NCI-H748 (cell line): ENCODE measurements around the gene USP8.
"Not testable (repeated sequence)": the region's sequence is repeated elsewhere in the genome, so short reads cannot be mapped to it uniquely, and the experiment has no call there.

Experiments
- DNase-seq: peaks from one replicate; lab custom pipeline; 2025; ENCODE audit not compliant: unreplicated experiment; lab: John Stamatoyannopoulos, UW

Gene USP8

DNA sequence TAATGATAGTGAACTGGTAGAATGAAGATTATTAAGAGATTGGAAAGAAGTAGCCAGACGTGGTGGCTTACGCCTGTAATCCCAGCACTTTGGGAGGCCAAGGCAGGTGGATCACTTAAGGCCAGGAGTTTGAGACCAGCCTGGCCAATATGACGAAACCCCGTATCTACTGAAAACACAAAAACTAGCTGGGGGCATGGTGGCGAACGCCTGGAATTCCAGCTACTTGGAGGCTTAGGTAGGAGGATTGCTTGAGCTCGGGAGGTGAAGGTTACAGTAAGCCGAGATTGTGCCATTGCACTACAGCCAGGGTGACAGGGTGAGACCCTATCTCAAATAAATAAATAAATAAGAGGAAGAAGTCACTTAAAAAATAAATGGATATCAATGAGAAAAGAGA, 14.0 kb downstream of the USP8 start:
- no peak for DNase-seq

DNA sequence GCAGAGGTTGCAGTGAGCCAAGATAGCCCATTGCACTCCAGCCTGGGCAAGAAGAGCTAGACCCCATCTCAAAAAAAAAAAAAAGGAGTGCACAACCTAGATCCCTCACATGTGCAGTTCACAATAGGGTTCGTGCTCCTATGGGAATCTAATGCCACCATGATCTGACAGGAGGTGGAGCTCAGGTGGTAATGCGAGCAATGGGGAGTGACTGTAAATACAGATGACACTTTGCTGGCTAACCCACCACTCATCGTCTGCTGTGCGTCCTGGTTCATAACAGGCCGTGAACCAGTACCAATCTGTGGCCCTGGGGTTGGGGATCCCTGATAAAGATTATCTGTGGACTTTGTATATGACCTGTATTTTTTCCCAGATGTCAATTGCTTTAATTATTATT, 16.7 kb downstream of the USP8 start:
- DNase-seq: no peak

DNA sequence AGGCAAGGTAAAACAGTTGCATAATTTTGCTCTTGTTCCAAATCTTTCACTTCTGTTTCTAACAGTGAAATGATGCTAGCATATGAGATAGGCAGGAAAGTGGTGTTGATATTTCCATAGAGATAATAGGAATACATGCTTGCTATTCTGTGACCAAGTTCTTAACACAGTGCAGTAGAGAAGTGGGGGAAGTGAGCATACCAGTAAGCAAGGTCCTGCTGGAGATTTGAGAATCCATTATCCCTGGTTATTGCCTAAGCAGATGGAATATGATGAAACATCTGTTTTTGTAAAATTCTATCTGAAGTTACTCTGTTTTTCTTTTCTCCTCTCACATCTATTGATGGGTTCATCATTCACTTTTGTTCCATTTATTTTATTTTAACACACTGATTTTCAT, 28.7 kb downstream of the USP8 start:
- DNase-seq: no peak

DNA sequence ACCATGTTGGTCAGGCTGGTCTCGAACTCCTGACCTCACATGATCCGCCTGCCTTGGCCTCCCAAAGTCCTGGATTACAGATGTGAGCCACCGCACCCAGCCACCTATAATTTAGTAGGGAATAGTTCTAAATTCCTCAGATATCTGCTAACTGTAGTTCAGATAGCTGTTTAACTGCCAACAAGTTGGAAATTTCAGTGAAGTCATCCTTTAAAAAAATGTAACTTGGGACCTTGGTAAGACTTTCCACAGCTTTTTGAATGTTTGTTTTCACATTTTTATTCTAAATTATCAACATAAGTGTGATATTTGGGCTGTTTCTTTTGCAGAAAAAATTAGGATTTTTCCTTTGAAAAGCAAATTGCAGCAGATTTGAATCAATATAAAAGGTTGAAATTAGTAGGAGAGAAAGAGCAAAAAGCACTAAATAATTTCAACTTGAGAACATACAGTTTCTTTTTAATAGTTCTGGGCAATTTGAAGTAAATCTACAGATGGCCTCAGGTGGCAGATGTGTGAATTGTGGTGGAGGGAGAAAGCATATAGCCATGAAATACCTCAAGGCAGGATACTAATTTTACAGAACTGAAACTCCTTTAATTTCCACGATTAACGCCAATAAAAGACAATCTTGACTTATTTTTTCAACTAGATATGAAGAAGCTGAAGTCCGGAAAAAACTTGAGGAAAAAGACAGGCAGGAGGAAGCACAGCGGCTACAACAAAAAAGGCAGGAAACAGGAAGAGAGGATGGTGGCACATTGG, 34.3 kb downstream of the USP8 start:
- no peak for DNase-seq

DNA sequence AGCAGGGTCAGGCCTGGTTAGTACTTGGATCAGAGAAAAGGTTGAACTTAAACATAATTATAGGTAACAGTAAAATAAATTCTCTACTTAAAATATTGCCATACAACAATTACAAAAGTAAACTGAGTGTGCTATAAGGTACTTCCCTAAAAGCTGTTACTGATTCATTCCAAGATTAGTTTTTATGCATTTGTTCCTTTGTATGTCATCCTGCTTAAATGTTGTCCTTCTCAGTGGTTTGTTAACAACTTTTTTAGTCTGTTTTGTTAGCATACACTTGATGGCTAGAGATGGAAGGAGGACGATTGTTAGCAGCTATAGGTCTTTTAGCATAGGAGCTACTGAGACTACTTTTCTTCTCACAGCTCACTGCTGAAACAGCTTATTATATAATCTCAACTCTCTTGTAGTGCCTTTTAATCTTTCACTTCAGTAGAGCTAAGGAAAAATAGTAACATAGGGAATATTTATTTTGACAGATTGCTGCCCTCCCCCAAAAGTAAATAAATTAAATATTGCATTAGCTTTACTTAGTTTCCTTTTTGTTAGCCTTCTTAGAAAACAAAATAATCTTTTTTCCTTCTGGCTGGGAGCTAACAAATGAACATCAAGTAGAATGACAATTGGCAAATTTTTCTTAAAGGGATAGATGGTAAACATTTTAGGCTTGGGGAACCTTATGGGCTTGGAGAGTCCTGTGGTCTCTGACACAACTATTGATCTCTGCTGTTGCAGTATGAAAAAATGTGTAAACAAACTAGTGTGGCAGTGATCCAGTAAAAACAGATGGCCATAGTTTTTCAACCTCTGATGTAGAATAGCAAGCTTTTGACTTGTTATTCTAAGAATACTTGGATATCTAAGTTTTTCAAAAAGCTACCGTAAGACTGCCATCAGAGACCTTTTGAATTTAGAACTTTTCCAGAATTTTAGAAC, 39.5 kb downstream of the USP8 start:
- DNase-seq: no peak

DNA sequence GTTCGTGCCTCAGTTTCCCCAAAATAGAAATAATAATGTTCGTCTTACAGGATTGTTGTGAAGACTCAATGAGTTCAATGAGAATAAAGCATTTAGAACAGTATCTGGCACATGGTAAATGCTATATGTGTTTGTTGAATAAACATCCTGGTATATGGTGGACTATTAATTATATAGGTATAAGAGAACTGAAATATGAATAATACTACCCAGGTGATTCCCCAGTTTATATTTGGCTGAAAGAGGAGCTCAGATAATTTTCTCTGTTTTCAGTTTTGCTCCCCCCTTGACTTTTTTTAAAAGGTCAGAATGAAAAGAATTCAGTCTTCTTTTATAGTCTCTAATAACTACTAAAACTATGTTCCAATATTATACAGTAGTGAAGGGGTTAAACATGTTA, 46.9 kb downstream of the USP8 start:
- no peak for DNase-seq

DNA sequence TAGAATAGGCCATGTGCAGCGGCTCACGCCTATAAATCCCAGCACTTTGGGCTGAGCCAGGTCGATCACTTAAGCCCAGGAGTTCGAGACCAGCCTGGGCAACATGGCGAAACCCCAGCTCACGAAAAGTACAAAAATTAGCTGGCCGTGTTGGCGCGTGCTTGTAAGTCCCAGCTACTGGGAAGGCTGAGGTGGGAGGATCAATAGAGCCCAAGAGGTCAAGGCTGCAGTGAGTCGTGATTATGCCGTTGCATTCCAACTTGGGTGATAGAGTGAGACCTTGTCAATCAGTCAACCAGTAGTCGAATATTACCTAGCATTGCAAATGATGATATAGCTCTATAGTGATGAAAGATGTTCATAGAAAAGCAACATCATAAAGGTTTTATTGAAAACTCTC, 51.9 kb downstream of the USP8 start:
- DNase-seq: no peak

DNA sequence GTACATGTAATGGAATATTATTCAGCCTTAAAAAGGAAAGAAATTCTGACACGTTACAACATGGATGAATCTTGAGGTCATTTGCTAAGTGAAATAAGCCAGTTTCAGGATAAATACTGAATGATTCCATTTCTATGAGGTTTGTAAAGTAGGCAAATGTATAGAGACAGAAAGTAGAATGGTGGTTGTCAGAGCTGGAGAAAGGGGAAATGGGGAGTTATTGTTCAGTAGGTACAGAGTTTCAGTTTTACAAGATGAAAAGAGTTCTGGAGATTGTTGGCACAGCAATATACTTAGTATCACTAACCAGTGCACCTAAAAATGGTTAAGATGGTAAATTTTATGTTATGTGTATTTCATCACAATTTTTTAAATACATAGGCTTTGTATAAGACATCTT, 60.6 kb downstream of the USP8 start:
- DNase-seq: no peak

DNA sequence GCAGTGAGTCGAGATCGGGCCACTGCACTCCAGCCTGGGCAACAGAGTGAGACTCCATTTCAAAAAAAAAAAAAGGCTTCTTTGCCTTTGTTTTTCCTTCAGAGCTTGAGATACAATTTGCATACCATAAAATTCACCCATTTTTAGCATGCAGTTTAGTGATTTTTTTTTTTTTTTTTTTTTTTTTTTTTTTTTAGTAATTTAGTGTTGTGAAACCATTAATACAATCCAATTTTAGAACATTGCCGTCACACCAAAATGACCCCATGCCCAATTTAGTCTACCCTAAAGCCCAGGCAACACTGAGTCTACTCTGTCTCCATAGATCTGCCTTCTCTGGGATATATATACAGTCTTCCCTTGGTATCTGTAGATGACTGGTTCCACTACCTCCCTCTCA, 61.2 kb downstream of the USP8 start:
- no peak for DNase-seq

DNA sequence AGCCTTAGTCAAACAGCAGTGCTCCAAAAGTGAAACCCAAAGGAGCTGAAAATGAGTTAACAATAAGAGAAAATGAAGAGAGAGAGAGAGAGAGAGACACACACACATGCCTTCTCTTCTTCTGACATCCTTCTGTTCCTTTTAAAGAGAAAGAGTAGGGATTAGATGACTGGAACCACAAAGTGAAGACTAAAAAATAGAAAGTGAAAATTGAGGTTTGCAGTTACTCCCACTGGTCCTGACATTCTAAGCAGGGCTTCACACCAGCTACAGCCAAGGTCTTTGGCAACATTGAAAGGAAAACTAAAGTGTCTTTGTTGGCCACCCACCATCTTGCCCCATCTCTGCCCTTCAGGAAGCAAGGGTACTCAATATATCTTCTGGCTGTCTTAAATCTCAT, 63.1 kb downstream of the USP8 start:
- DNase-seq: no peak

DNA sequence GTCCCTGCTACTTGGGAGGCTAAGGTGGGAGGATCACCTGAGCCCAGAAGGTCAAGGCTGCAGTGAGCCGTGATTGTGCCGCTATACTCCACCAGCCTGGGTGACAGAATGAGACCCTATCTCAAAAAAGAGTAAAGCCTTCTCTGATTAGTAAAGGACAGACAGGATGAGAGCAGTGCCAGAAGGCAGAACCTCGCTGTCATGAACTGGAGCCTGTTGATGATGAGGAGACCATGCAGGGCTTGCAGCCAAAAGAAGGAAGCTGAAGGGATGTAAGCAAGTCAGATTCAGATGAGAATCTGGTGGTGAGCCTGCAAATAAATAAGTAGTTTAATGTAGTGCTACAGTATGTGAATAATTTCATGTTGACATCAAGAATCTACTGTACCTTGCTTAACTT, 69.4 kb downstream of the USP8 start:
- no peak for DNase-seq

DNA sequence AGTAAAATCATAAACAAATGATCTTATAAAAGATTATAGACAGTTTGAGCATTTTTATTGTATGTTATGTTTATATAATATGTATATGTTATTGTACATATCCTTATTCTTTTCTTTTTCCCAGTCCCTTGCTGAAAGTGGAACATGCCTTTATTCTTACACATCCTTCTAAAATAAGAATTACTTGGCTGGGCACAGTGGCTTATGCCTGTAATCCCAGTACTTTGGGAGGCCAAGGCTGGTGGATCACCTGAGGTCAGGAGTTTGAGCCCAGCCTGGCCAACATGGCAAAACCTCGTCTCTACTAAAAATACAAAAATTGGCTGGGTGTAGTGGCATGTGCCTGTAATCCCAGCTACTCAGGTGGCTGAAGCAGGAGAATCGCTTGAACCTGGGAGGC, 70.3 kb downstream of the USP8 start:
- not testable (repeated sequence) for DNase-seq

DNA sequence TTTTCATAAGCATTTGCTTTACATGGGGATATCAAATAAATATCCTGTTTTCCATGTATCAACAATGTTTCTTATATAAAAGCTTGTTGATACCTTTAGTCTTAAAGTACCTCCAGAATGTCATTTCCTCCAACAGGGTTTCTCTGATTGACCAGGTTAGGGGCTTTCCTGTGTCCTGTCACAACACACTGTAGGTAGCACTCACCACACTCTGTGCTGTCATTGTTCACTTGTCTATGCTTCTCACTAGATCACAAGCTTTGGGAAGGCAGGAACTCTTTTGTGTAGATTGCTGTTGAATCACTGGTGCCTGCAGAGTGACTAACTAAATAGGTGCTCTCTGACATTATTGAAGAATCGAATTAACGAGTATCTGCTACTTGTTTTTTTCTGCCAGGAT, 72.5 kb downstream of the USP8 start:
- no peak for DNase-seq

DNA sequence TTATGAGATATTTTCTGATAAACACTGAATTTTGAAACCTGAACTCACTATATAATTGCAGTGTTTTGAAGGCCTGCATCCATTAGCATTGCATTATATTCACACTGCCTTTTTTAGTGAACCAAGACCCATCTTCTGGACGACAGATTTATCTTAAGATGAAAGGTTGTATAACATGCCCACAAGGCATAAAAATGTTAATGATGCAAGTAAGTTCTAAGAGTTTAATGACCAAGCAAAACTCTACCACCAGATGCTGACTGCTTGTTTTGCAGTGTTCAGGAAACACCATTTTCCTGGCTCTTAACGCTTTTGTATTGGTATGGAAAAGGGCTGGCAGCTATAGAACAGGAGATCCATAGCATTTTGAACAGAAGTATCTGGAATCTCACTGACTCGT, 76.1 kb downstream of the USP8 start:
- no peak for DNase-seq

DNA sequence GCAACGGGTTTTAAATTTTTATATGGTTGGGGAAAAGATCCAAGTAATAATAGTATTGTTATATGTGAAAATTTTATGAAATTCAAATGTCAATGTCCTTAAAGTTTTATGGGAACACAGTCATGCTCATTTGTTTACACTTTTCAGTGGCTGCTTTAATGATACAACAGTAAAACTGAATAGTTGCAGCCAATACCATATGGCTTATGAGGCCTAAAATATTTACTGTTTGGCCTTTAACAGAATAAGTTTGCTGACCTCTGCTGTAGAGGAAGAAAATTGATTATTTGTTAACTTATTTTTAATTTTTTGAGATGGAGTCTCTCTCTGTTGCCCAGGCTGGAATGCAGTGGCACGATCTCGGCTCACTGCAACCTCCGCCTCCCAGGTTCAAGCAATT, 77.6 kb downstream of the USP8 start:
- DNase-seq: no peak

DNA sequence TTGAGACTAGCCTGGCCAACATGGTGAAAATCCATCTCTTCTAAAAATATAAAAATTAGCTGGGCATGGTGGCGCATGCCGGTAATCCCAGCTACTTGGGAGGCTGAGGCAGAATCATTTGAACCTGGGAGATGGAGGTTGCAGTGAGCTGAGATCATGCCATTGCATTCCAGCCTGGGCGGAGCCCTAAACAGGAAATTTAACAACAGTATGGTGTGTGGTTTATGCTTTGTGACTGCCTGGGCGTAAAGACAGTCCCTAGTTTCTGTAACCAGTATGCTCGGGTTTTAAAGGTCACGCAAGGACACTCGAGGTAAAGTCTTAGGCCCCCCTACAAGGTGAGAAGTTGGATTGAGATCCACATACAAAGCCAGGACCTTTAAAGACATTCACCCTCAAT, 78.9 kb downstream of the USP8 start:
- DNase-seq: no peak

DNA sequence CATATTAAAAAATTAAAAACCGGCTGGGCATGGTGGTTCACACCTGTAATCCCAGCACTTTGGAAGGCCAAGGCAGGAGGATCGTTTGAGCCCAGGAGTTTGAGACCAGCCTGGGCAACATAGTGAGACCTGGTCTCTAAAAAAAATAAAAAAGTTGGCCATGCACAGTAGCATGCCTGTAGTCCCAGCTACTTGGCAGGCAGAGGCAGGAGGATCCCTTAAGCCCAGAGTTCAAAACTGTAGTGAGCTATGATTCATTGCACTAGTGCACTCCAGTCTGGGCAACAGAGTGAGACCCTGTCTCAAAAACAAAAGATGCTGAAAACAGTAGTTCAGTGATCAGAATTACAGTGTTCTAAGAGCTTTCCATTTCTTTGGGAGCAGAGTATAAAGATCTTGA, 81.5 kb downstream of the USP8 start:
- not testable (repeated sequence) for DNase-seq

DNA sequence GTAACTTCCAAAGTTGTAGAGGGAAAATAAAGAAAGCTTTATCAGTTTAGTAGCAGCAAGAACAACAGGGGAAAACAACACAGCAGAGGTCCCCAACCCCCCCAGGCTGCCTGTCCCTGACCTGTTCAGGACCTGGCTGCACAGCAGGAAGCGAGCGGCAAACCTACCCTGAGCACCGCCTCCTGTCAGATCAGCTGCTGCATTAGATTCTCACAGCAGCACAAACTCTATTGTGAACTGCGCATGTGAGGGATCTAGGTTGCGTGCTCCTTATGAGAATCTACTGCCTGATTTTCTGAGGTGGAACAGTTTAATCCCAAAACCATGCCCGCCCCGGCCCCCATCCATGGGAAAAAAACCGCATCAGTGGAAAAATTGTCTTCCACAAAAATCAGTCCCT, 81.9 kb downstream of the USP8 start:
- no peak for DNase-seq

DNA sequence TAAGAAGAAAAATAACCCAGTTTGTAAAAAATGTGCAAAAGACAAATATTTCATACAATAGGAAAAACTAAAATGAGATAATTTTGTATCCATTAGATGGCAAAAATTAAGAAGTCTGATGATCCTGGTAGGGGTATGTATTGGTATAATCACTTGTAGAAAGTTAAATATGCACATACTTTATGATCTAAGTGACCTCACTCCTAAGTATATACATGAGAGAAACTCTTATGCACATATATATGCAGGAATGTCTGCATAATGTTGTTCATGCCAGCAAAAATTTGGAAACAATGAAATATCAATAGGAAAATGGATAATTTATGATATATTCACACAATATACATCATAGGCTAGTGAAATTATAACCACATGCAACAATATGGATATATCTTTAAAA, 88.8 kb downstream of the USP8 start:
- DNase-seq: no peak

DNA sequence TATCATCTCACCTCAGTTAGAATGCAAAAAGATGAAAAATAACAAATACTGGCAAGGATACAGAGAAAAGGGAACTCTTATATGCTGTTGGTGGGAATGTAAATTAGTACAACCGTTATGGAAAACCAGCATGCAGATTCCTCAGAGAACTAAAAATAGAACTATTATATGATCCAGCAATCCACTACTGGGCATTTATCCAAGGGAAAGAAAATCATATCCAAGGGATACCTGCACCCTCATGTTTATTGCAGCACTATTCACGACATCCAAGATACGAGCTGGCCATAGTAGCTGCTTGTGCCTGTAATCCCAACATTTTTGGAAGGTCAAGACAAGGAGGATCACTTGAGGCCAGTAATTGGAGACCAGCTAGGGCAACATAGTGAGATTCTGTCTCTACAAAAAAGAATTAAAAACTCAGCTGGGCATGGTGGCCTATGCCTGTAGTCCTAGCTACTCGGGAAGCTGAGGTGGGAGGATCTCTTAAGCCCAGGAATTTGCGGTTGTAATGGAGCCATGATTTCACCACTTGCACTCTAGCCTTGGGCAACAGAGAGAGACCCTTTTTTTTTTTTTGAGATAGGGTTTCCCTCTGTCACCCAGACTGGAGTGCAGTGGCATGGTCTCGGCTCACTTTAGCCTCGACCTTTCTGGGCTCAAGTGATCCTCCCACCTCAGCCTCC, 95.7 kb downstream of the USP8 start:
- no peak for DNase-seq

DNA sequence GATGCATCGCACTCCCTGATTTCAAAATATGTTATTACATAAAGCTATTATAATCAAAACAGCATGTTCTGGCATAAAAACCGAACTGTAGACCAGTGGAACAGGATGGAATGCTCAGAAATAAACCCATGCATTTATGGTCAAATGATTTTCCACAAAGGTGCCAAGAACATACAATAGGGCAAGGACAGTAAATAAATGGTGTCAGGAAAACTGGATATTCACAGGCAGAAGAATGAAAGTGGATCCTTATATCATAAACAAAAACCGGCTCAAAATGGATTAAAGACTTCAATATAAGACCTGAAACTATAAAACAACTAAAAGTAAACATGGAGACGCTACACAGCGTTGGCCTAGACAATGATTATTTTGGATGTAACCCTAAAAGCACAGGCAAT, 99.6 kb downstream of the USP8 start:
- no peak for DNase-seq

DNA sequence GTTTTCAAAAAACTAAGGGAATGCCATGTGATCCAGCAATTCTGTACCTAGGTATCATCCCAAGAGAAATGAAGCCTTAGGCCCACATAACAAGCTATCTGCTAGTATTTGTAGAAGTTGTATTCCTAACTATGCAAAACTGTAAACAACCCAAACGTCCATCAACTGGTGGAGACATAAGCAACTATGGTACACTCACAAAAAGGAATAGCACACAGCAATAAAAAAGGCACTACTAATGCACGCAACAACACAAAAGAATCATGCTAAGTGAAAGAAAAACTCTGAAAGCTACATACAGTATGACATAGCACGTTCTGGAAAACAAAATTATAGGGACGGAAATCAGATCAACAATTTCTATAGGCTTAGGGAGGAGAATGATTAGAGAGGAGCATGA, 107.0 kb downstream of the USP8 start:
- no peak for DNase-seq
